Endothelial cell of umbilical vein (primary cell): ENCODE data around the gene ADGRD1. TPM values are rescaled to one million over a fixed set of nuclear protein-coding genes. Genes with fewer than 3 reads are reported as not detected.

Source experiments
- BruUV-seq: library from RNA; stranded (reverse); fragments of 400-500 nt; replicated peaks from 2 replicates; lab custom pipeline; 2021; lab: Mats Ljungman, UMichigan
- CTCF ChIA-PET: fragments of 300-600, 350-600 bp; sonication (Branson Sonifier 250); formaldehyde crosslinking; loops from one replicate; lab custom pipeline; 2021; ENCODE audit warnings: antibody characterized with exemption, inconsistent platforms; lab: Charles Lee
- POLR2A ChIA-PET: fragments of 300-600, 350-600 bp; sonication (Branson Sonifier 250); formaldehyde crosslinking; loops from one replicate; lab custom pipeline; 2021; ENCODE audit warnings: antibody characterized with exemption, inconsistent platforms; lab: Charles Lee
- DNase-seq: peaks from one replicate; pipeline ENCODE4 v3.0.0-alpha.2; 2011; ENCODE audit warnings: low read depth, low spot score
- FAIRE-seq: peaks from 2 replicates; lab custom pipeline; 2011; peaks lifted over from hg19 to GRCh38; lab: Jason Lieb, UNC
- H2AFZ ChIP-seq: 2 replicates; pipeline ENCODE4 v1.6.0; 2012; ENCODE audit warnings: low read depth, low read length, control low read depth, inconsistent platforms
- H3K27ac ChIP-seq: 2 replicates; pipeline ENCODE4 v1.5.1; 2011; ENCODE audit warnings: low read depth, mild to moderate bottlenecking, control low read depth, low read length, moderate library complexity; ENCODE audit not compliant: insufficient read depth
- H3K27me3 ChIP-seq, 2 experiments: 2 replicates each; pipeline versions ENCODE4 v1.6.0 to v1.6.1; 2011; ENCODE audit warnings: low read length in 2 of 2, mixed read lengths in 1 of 2; ENCODE audit not compliant: control insufficient read depth in 2 of 2, insufficient read depth in 2 of 2
- H3K36me3 ChIP-seq, 2 experiments: 2 replicates in 1 of 2; 3 replicates in 1 of 2; pipeline ENCODE4 v1.5.1; 2011; ENCODE audit warnings: low read length in 2 of 2, mild to moderate bottlenecking in 1 of 2, moderate library complexity in 1 of 2; ENCODE audit not compliant: control insufficient read depth in 2 of 2, insufficient read depth in 2 of 2; ENCODE audit errors: extremely low read depth in 1 of 2
- H3K4me1 ChIP-seq: 3 replicates; pipeline ENCODE4 v1.5.1; 2011; ENCODE audit warnings: mild to moderate bottlenecking, low read length; ENCODE audit not compliant: control insufficient read depth, insufficient read depth; ENCODE audit errors: extremely low read depth
- H3K4me2 ChIP-seq: 2 replicates; pipeline ENCODE4 v1.6.1; 2011; ENCODE audit warnings: low read length, control low read depth, mixed read lengths; ENCODE audit not compliant: insufficient read depth
- H3K4me3 ChIP-seq, 3 experiments: fragments of 200-600 bp in 1 of 3; sonication (generic), shearing (Covaris generic) in 1 of 3; replicated peaks in 1 of 3; 2 replicates each; pipeline ENCODE4 v1.5.1; 2011 to 2016; ENCODE audit warnings: control low read depth in 3 of 3, low read length in 3 of 3, mild to moderate bottlenecking in 2 of 3, inconsistent platforms in 1 of 3, low read depth in 1 of 3, moderate library complexity in 1 of 3; ENCODE audit not compliant: insufficient read depth in 1 of 3
- H3K79me2 ChIP-seq: 2 replicates; pipeline ENCODE4 v1.6.0; 2012; ENCODE audit warnings: low read length, inconsistent platforms; ENCODE audit not compliant: control insufficient read depth, insufficient read depth
- H3K9ac ChIP-seq: replicated peaks from 2 replicates; pipeline ENCODE3; 2011; ENCODE audit warnings: low read length, control low read depth; ENCODE audit not compliant: insufficient read depth; ENCODE audit errors: extremely low read depth
- H3K9me1 ChIP-seq: replicated peaks from 3 replicates; pipeline ENCODE4 v1.6.0; 2011; ENCODE audit warnings: mild to moderate bottlenecking, low read length; ENCODE audit not compliant: control insufficient read depth, insufficient read depth; ENCODE audit errors: extremely low read depth
- H3K9me3 ChIP-seq: replicated peaks from 2 replicates; pipeline ENCODE4 v1.5.1; 2012; ENCODE audit warnings: low read length, inconsistent platforms; ENCODE audit not compliant: control insufficient read depth, insufficient read depth
- H4K20me1 ChIP-seq: replicated peaks from 2 replicates; pipeline ENCODE3; 2011; ENCODE audit warnings: mild to moderate bottlenecking, low read length; ENCODE audit not compliant: control insufficient read depth, insufficient read depth; ENCODE audit errors: extremely low read depth
- EZH2 ChIP-seq: IDR thresholded peaks from 2 replicates; pipeline ENCODE4 v1.6.1; 2012; ENCODE audit warnings: borderline replicate concordance, low read depth, mild to moderate bottlenecking, moderate library complexity, low read length, inconsistent platforms; ENCODE audit not compliant: severe bottlenecking
- FOS ChIP-seq: IDR thresholded peaks from 2 replicates; pipeline ENCODE4 v1.6.1; 2011; ENCODE audit warnings: mild to moderate bottlenecking, low read length, moderate library complexity, borderline replicate concordance; ENCODE audit not compliant: insufficient read depth
- GATA2 ChIP-seq: IDR thresholded peaks from 2 replicates; pipeline ENCODE4 v1.7.0; 2011; ENCODE audit warnings: low read depth, mild to moderate bottlenecking, moderate library complexity, mixed read lengths, low read length; ENCODE audit not compliant: insufficient read length, insufficient read depth
- JUN ChIP-seq: IDR thresholded peaks from 2 replicates; pipeline ENCODE4 v1.6.1; 2011; ENCODE audit warnings: borderline replicate concordance, low read depth; ENCODE audit not compliant: insufficient read length, insufficient read depth
- MYC ChIP-seq: IDR thresholded peaks from one replicate; pipeline ENCODE4 v1.6.1; 2011; ENCODE audit warnings: mild to moderate bottlenecking, low read depth, low read length
- POLR2A ChIP-seq: IDR thresholded peaks from 2 replicates; pipeline ENCODE4 v1.6.1; 2012; ENCODE audit warnings: low read depth, mild to moderate bottlenecking, control low read depth, low read length
- POLR2AphosphoS5 ChIP-seq: IDR thresholded peaks from 2 replicates; pipeline ENCODE4 v1.6.1; 2012; ENCODE audit warnings: low read depth, mild to moderate bottlenecking, control low read depth, low read length, moderate library complexity; ENCODE audit not compliant: insufficient read depth
- dilution Hi-C: fragments of 300-500 bp; cut with MboI; formaldehyde crosslinking; loops from one replicate; pipeline ENCODE4 v1.15.0; 2019; ENCODE audit warnings: low sequenced_read_pairs; ENCODE audit not compliant: extremely low pct_ligation_motif_present
- intact Hi-C: fragments of 100-400 bp; cut with micrococcal nuclease; formaldehyde crosslinking; loops from one replicate; pipeline ENCODE4 v1.10.0; 2022
- polyA plus RNA-seq, 4 experiments: library from polyadenylated mRNA; depleted of rRNA in 3 of 4; stranded (reverse) in 3 of 4; unstranded in 1 of 4; fragments of >200 nt; gene quantifications; 2 replicates each; pipeline versions ENCODE4 v1.2.1 to v1.2.3, GENCODE V29; 2011 to 2012; ENCODE audit warnings: missing spikeins in 1 of 4
- total RNA-seq: library from RNA; stranded (reverse); gene quantifications from 2 replicates; pipeline ENCODE4 v1.2.3, GENCODE V29; 2021
- TF ChIP-seq, protein P1 (sequence below): IDR thresholded peaks from 2 replicates; pipeline ENCODE4 v1.6.1; 2011; ENCODE audit not compliant: insufficient read depth, insufficient read length
- TF ChIP-seq, protein P2 (sequence below), 2 donors: IDR thresholded peaks; 1 replicate in 1 of 2; 2 replicates in 1 of 2; pipeline ENCODE4 v1.5.1; 2011; ENCODE audit warnings: low read length in 2 of 2, mild to moderate bottlenecking in 2 of 2, moderate library complexity in 2 of 2, control low read depth in 1 of 2, inconsistent platforms in 1 of 2, low read depth in 1 of 2; ENCODE audit not compliant: insufficient read depth in 1 of 2; ENCODE audit errors: extremely low read depth in 1 of 2

Gene ADGRD1
- total and polyA plus RNA-seq, 2 donors (not counting 3 experiments of a cell fraction or from before 2014, with no cell fraction given), result 0.07 TPM; not detected in 1

DNA sequence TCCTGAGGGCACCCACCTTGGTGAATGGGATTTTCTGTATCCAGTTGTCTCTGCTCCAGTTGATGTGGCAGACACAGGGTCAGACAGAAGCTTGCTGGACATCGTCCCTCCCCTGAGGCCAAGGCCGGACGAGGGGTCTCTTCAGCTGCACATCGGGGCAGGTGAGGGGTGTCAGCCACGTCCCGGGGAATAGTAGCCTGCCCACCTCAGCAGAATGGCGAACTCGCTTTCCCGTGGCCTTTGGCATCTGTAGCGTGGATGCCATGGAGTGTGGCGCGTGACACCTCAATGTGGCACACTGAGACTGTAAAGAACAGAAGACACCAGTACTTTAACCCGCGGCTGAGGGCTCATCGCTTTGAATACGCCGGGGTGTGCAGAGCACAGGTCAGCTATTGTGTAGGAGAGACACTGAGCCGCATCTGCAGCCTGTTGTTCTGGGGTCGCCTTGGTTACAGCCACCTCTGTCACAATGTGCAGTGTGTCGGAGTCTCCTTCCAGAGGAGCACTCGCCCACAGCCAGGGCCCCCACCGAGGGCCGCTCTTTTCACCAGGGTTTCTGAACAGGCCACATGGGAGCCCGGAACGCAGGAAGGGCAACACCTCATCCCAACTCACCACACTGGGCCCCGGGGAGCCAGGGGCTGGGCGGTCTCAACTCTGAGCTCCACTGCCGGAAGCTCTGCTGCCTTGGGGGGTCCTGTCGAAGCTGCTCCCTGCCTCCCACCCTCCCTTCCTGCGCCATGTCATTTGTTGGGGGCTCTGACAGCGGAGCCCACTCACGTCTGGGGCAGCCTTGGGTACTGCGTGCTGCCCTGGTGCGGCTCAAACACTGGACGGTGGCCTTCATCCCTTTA is 77.0 kb downstream of the ADGRD1 start:
- H3K79me2 ChIP-seq, result no peaks in the 10 kb centered on the region
- no peaks in the 10 kb centered on the region for H3K36me3 ChIP-seq
- CTCF ChIA-PET, result no interaction called here
- no peaks in the 10 kb centered on the region for H3K9me3 ChIP-seq
- H3K4me1 ChIP-seq, result no peaks in the 10 kb centered on the region
- no peak overlapping the region for H3K4me2 ChIP-seq
- DNase-seq, result no peak
- no peak for TF ChIP-seq POLR2A
- TF ChIP-seq, protein P1, sequence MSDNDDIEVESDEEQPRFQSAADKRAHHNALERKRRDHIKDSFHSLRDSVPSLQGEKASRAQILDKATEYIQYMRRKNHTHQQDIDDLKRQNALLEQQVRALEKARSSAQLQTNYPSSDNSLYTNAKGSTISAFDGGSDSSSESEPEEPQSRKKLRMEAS, result no peak
- POLR2A ChIA-PET, result no interaction called here
- H2AFZ ChIP-seq, result no peak overlapping the region
- H4K20me1 ChIP-seq, result no peaks in the 10 kb centered on the region
- no peaks in the 10 kb centered on the region for H3K27me3 ChIP-seq
- dilution Hi-C loops (no loop called here), intact Hi-C loops (no loop called here)
- no peak overlapping the region for H3K27ac ChIP-seq
- BruUV-seq, result no TSS peak
- H3K4me3 ChIP-seq, result no peak overlapping the region
- H3K9me1 ChIP-seq, result no peaks in the 10 kb centered on the region
- no peak overlapping the region for H3K9ac ChIP-seq
- FAIRE-seq, result no peak

DNA sequence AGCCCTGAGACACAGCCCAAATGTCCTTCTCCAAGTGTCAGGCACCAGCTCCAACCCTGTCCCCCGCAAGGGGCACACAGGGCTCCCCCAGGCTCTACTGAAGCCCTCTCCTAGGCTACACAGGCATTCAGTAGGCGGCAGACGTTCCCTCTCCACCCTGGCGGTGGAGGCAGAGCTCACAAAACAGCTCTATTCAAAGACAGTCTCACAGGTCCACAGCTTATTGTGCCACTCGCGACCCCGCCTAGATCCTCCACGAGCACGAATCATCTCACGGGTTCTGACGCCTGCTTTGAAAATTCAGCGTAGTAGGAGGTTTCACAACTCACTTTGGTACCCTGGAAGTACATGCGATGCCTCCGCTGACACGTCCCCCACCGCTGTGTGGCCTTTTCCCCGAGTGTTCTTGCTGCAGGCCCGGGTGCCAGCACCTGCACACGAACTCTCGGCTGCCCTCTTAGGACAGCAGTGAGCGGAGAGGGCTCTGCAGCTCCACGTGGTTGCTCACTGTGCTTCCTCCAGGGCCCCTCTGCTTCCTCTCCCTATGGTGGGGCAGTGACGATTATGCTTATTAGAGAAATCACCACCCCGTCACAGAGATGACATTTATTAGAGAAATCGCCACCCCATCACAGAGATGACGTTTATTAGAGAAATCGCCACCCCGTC is 78.5 kb downstream of the ADGRD1 start:
- no peak overlapping the region for H3K9ac ChIP-seq
- no TSS peak for BruUV-seq
- H3K27ac ChIP-seq, result no peak overlapping the region
- no peak for FAIRE-seq
- H3K4me2 ChIP-seq, result no peak overlapping the region
- no peaks in the 10 kb centered on the region for H3K9me1 ChIP-seq
- H3K36me3 ChIP-seq, result no peaks in the 10 kb centered on the region
- no peaks in the 10 kb centered on the region for H3K4me1 ChIP-seq
- intact Hi-C loops (no loop called here), dilution Hi-C loops (no loop called here)
- no peaks in the 10 kb centered on the region for H3K27me3 ChIP-seq
- ChIA-PET CTCF (no interaction called here), POLR2A (no interaction called here)
- no peak for TF ChIP-seq GATA2
- no peak for TF ChIP-seq MYC
- TF ChIP-seq JUN, result no peak
- TF ChIP-seq, protein P2, sequence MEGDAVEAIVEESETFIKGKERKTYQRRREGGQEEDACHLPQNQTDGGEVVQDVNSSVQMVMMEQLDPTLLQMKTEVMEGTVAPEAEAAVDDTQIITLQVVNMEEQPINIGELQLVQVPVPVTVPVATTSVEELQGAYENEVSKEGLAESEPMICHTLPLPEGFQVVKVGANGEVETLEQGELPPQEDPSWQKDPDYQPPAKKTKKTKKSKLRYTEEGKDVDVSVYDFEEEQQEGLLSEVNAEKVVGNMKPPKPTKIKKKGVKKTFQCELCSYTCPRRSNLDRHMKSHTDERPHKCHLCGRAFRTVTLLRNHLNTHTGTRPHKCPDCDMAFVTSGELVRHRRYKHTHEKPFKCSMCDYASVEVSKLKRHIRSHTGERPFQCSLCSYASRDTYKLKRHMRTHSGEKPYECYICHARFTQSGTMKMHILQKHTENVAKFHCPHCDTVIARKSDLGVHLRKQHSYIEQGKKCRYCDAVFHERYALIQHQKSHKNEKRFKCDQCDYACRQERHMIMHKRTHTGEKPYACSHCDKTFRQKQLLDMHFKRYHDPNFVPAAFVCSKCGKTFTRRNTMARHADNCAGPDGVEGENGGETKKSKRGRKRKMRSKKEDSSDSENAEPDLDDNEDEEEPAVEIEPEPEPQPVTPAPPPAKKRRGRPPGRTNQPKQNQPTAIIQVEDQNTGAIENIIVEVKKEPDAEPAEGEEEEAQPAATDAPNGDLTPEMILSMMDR (IDR thresholded peaks at IDR 0.05; ENCODE audit: extremely low read depth in 1 of 2, insufficient read depth in 1 of 2, low read depth in 1 of 2, low read length in 2 of 2), result no peak
- no peak for TF ChIP-seq EZH2
- no peak for TF ChIP-seq FOS
- no peak for TF ChIP-seq POLR2A
- TF ChIP-seq, protein P1, result no peak
- no peak for TF ChIP-seq POLR2AphosphoS5
- no peak overlapping the region for H2AFZ ChIP-seq
- no peaks in the 10 kb centered on the region for H4K20me1 ChIP-seq
- no peak overlapping the region for H3K4me3 ChIP-seq
- H3K79me2 ChIP-seq, result no peaks in the 10 kb centered on the region
- DNase-seq, result no peak
- no peaks in the 10 kb centered on the region for H3K9me3 ChIP-seq
